ENCODE measurements around the gene ATP6AP2.

- TF ChIP-seq CTCF (IDR thresholded peaks at IDR 0.05; ENCODE audit: control extremely low read depth in 1 of 3, insufficient read depth in 1 of 3, low read depth in 1 of 3, low read length in 3 of 3) (no peak), CEBPB (IDR thresholded peaks at IDR 0.05; ENCODE audit: low read depth, low read length) (no peak), EP300 (IDR thresholded peaks at IDR 0.05; ENCODE audit: borderline replicate concordance in 1 of 2, low read depth in 2 of 2, low read length in 2 of 2) (no peak), CHD1 (IDR thresholded peaks at IDR 0.05; ENCODE audit: low read depth, low read length) (no peak), MAFK (IDR thresholded peaks at IDR 0.05; ENCODE audit: low read depth, low read length) (no peak), YY1 (IDR thresholded peaks at IDR 0.05; ENCODE audit: low read depth, low read length) (no peak)
Measured at GRCh38 chrX:40644176-40644575, 63.4 kb downstream of the ATP6AP2 start.
